OCI-LY1 (cell line): ENCODE measurements around the gene NINJ2.
"Not testable (repeated sequence)": the region's sequence is repeated elsewhere in the genome, so short reads cannot be mapped to it uniquely, and the experiment has no call there.

ENCODE experiments used
- CTCF ChIP-seq: fragments of 200-600 bp; sonication (generic), shearing (Covaris generic); IDR thresholded peaks from 2 replicates; pipeline ENCODE4 v1.5.1; 2017; ENCODE audit warnings: mild to moderate bottlenecking, antibody characterized with exemption, low read length, moderate library complexity, mixed read lengths
- EZH2 ChIP-seq: fragments of 200-600 bp; sonication (generic), shearing (Covaris generic); IDR thresholded peaks from 2 replicates; pipeline ENCODE4 v1.8.0; 2017; ENCODE audit warnings: borderline replicate concordance, mixed run types, mild to moderate bottlenecking, antibody characterized with exemption, low read length, moderate library complexity, mixed read lengths

GRCh38 chr12:641321-641720, 21.9 kb downstream of the NINJ2 start:
- TF ChIP-seq CTCF, EZH2: not testable (repeated sequence)
